GM20000 (cell line): Measurements from ENCODE around the gene HOXB2.

ENCODE experiments used
- DNase-seq: peaks from one replicate; pipeline ENCODE4 v3.0.0; 2012; ENCODE audit warnings: low spot score
- CTCF ChIP-seq: IDR thresholded peaks from 2 replicates; pipeline ENCODE4 v1.5.1; 2012; ENCODE audit warnings: mild to moderate bottlenecking, control low read depth; ENCODE audit errors: extremely low read depth, missing control alignments

HOXB2 gene

GRCh38 chr17:48584223-48584741, 39.4 kb upstream of the HOXB2 start:
- no peak for DNase-seq
- no peak for TF ChIP-seq CTCF

- no peak for DNase-seq
- TF ChIP-seq CTCF = no peak
Measured at GRCh38 chr17:48583708-48584222, 38.9 kb upstream of the HOXB2 start.

GRCh38 chr17:48582750-48583069, 37.8 kb upstream of the HOXB2 start:
- DNase-seq = no peak
- TF ChIP-seq CTCF = no peak

- no peak for TF ChIP-seq CTCF
Measured at GRCh38 chr17:48579760-48580554, 35.0 kb upstream of the HOXB2 start.

GRCh38 chr17:48579471-48579759, 34.5 kb upstream of the HOXB2 start:
- DNase-seq = no peak
- no peak for TF ChIP-seq CTCF

More at GRCh38 chr17:48579760-48580554, 35.0 kb upstream of the HOXB2 start:
- DNase-seq = no peak

- TF ChIP-seq CTCF = no peak
- no peak for DNase-seq
Measured at GRCh38 chr17:48578616-48579470, 33.9 kb upstream of the HOXB2 start.
